GM10847 (cell line): ENCODE data around the gene JARID2.

Experiments used
- POLR2A ChIP-seq: IDR thresholded peaks from 2 replicates; pipeline ENCODE4 v1.6.1; 2011; ENCODE audit not compliant: insufficient read length; ENCODE audit errors: extremely low read depth

JARID2 gene

GRCh38 chr6:15268137-15268908 lies 22.5 kb downstream of the JARID2 start:
- TF ChIP-seq POLR2A, result no peak

DNA sequence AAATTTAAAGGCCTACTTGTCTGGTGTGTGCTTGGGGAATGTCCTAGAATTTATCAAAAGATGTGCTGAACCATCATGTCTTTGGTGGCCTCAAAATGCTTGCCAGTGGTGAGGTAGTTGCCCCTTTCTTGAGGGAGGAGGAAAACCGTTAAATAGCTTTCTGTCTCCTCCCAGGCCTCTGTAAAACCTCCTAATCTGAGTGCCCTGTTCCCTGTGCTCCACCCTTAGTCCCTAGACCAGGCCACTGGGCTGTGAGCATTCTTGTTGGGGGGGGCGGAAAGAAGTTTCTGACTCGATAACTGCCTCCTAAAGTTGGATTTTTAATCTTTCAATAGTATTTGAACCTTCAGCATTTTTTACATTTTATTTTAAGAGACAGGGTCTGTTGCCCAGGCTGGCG lies 23.1 kb downstream of the JARID2 start:
- TF ChIP-seq POLR2A, result no peak

DNA sequence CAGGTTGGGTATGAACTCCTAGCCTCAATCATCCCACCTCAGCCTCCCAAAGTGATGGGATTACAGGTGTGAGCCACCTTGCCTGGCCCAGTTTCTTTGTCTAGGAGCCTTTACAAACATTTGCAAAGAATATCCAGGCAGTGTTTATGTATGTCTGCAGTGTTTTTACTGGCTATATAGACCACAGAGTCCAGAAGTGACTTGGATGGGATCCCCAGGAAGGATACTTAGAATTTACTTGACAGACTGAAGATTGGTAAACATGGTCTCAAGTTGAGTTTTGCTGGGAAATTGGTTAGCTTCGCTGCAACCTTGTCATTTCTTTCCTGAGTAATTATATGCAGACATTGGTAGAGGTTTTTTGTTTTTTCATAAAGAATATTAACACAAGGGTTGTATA lies 23.8 kb downstream of the JARID2 start:
- TF ChIP-seq POLR2A, result no peak

DNA sequence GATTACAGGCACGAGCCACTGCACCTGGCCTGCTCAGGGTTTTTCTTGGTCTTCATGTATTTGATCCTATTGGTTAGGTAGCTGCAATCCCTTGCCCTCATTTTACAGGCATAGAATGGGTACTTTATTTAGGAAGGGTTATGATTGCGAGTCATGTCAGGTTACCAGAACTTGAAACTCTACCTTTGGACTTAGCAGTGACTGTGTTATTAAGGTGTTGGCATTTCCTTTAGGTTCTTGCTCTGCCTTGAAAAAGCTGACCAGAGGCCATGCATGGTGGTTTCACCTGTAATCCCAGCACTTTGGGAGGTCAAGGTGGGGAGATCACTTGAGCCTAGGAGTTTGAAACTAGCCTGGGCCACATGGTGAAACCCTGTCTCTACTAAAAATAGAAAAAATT lies 24.5 kb downstream of the JARID2 start:
- TF ChIP-seq POLR2A, result no peak

DNA sequence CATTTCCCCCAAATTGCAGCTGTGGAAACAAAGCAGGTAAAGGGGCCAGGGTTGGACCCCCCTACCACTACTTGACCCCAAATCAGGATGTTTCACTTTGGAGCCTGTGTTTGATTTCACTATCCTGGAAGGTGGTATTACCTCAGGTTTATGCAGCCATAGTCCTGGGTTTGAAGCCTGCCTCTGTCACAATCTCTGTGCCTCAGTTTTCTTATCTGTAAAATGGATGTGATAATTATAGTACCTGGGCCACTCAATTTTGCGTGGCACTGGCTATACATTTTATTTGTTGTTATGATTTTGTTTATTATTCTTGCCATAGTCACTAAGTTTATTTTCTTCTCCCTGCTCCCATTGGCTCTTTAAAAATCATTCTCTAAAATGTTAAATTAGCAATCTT lies 26.7 kb downstream of the JARID2 start:
- TF ChIP-seq POLR2A, result no peak

DNA sequence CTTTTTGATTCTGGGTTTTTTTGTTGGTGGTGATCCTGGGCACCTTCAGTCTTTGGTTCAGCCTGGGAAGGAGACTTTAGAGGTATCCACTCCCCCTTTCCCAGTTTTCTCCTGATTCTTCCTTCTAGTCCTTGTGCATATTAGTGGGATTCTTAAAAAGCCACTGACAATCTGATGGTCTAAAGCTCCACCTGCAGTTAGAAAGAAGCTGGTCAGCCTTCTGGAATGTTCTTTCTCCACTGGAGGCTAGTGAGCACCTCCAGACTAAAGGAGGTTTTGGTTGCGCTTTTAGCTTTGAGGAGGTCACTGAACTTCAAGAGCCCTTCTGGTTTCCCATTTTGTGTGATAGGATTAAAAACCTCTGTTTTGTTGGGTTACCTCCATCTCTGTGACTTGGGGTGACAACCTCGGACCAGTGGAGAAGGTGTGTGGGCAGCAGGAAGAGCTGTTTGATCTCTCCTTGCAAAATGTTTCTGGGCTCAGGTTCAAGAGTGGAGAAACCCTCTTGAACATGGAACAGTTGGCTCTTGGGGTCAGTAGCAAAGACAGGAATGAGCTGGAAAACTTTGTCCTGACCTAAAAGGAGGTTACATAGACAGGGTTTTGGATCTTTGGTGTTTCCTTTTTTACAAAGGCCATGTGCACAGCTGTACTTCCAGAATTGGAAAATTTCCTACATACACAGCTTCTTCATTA lies 29.0 kb downstream of the JARID2 start:
- TF ChIP-seq POLR2A, result no peak

DNA sequence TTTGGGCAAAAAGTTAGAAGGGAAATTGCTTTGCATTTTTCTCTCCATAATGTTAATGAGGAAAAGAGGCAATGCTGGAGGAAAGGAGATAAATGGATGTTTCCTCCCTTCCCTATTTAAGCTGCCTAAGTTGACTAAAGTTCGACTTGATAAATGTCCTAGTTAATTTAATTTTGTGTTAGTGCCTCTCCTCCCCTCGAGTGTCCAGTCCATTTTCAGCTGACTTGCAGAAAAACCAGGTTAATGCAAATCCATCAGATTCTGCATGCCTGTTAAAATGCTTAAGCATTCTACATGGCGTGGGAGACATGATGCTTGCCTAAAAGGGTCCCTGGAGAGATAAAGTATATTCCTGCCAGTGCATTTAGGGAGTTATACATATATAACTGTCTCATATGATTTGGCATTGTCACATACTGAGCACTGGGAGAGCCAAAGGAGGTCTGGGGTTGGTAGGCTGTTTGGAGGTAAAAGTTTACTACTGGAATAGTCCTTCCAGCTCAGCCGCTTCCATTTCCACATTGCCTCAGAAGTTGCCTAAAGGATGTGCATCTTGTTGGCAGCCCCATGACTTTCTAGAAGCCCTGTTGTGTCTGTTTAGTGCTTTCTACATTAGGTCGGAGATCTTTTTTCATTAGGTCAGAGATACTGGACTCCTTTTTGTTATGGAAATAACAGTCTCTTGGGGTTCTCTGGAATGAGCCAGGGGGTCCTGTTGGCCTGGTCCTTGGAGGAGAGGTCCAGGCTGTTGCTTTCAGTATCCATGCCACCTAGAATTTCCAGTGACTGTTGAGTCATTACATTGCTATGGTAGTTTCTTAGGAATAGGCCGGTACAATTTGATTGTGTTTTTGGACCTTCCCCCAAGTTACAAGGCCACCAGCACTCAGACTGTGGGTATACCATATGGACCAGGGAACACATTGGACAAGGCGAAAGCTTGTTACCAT lies 30.4 kb downstream of the JARID2 start:
- TF ChIP-seq POLR2A, result no peak

- TF ChIP-seq POLR2A, result no peak
Observed at GRCh38 chr6:15279047-15279661, 33.3 kb downstream of the JARID2 start.

GRCh38 chr6:15280028-15280427 lies 34.2 kb downstream of the JARID2 start:
- TF ChIP-seq POLR2A, result no peak

DNA sequence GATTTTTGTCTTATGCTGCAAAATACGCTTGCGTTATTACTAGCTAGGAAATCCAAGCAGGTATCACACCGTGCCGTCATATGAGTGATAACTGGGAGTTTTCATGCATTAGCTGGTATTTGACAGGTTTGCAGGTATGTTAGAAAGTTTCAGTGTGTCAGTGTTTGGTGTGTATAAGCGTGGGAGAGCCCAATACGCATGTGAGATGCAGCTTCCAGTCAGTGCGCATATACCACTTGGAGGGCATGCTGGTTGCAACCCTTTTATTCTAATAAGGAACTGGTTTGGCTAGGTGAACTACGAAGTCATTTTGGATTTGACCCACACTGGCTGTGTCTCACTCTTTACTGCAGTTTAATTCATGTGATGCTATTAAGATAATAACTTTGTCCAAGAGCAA lies 35.1 kb downstream of the JARID2 start:
- no peak for TF ChIP-seq POLR2A

- TF ChIP-seq POLR2A, result no peak
Observed at GRCh38 chr6:15282334-15282733, 36.5 kb downstream of the JARID2 start.

DNA sequence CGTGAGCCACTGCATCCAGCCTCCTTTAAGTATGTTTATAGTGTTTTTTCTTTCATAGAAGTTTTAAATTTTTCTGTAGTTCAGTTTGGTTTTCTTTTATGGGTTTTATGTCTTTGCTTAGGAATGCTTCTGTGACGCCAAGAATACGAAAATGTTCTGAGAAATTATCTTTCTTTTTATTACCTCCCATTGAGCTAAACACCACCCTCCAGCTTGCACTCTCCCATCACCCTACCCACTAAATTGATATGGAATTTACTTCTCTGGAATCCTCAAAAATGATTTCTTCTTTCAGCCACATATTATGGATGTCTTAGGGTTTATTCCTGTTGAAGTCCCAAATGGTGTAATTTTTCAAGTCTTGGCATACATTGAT lies 38.1 kb downstream of the JARID2 start:
- no peak for TF ChIP-seq POLR2A

DNA sequence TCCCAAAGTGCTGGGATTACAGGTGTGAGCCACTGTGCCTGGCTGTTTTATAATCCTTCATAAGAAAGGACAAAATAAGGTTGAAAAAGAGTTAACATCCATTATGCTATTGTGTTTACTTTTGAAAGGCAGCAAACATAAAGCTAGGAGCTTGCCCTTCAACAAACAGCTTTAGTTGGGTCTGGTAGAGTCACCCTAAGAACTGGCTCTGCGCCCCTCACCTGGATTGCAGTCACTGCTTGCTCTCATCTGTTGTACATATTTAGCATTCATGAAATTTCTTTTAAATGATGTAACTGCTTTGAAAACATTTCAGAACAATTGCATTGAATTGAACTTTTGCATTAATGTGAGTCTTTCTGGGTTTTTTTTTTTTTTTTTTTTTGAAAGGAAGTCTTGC lies 38.9 kb downstream of the JARID2 start:
- no peak for TF ChIP-seq POLR2A

GRCh38 chr6:15285682-15286294 lies 39.9 kb downstream of the JARID2 start:
- no peak for TF ChIP-seq POLR2A
